ENCODE data around the gene GREM1. TPM values are rescaled to one million over a fixed set of nuclear protein-coding genes. Genes with fewer than 3 reads are reported as not detected.

The GREM1 gene
- total RNA-seq, 1 experiment from 2014 or later, result 1.1 TPM

DNA sequence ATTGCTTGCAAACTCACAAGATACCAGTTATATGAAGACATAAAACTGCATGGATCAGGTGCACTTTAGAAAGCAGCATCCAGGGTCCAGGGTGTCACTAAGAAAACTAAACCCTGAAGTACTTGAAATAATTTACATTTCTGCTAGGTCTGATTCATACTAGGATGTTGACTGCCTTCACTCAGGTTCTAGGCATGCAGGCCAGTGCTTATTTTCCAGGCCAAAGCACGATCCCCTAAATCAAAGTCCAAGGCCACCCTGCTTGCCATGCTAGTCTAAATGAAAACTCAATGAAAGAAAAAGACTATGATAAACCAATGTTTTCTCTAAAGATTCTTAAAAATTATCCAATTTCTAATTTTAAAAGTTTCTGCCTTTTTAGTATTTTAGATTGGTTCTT is 49.4 kb downstream of the GREM1 start:
- Histone ChIP-seq H4K8ac (replicated peaks; ENCODE audit: insufficient read length, low read depth, low read length) (no peak overlapping the region), H3K9me3 (ENCODE audit: control insufficient read depth, low read depth, low read length) (no peaks in the 10 kb centered on the region), H2BK120ac (ENCODE audit: low read depth, low read length, poor library complexity, severe bottlenecking) (no peak overlapping the region), H3T11ph (ENCODE audit: low read length) (no peak overlapping the region), H3K9ac (ENCODE audit: extremely low read depth, insufficient read length, low read length) (no peak overlapping the region), H2AK5ac (ENCODE audit: insufficient read length, low read length) (no peak overlapping the region), H4K20me1 (ENCODE audit: control insufficient read depth, insufficient read depth, insufficient read length) (no peaks in the 10 kb centered on the region), H3K14ac (ENCODE audit: insufficient read depth, low read length) (no peak overlapping the region), H3K4me2 (ENCODE audit: insufficient read depth, insufficient read length, low read length) (no peak overlapping the region), H3K27me3 (ENCODE audit: insufficient read depth, low read length) (no peaks in the 10 kb centered on the region), H2BK12ac (ENCODE audit: insufficient read length, low read depth, low read length) (no peak overlapping the region), H3K56ac (ENCODE audit: insufficient read length, low read depth, low read length) (no peak overlapping the region), H3K23me2 (ENCODE audit: insufficient read length, low read depth, low read length, poor library complexity, severe bottlenecking) (no peaks in the 10 kb centered on the region), H2BK15ac (ENCODE audit: low read depth, low read length) (no peak overlapping the region), H4K5ac (ENCODE audit: insufficient read length, low read depth, low read length) (no peak overlapping the region), H3K79me2 (ENCODE audit: insufficient read depth, low read length) (no peaks in the 10 kb centered on the region), H2AFZ (ENCODE audit: low read length) (no peak overlapping the region), H3K79me1 (ENCODE audit: insufficient read depth, low read depth, low read length, poor library complexity, severe bottlenecking) (no peaks in the 10 kb centered on the region), H3K4ac (ENCODE audit: low read depth, low read length) (no peak overlapping the region), H3K4me1 (ENCODE audit: insufficient read depth, low read length) (no peaks in the 10 kb centered on the region), H2BK5ac (ENCODE audit: insufficient read length, low read length) (no peak overlapping the region), H3K23ac (ENCODE audit: insufficient read length, low read depth, low read length) (no peak overlapping the region), H4K91ac (ENCODE audit: insufficient read length, low read depth, low read length) (no peak overlapping the region), H3K18ac (ENCODE audit: insufficient read length, low read depth, low read length) (no peak overlapping the region), H2BK20ac (ENCODE audit: low read depth, low read length, poor library complexity, severe bottlenecking) (no peak overlapping the region), H3K27ac (ENCODE audit: insufficient read length, low read depth, low read length) (no peak overlapping the region)
- H3K4me1 Mint-ChIP-seq, result no peaks in the 10 kb centered on the region
- H3K27ac Mint-ChIP-seq, result no peak overlapping the region
- H3K4me3 Mint-ChIP-seq, result no peak overlapping the region
- no peaks in the 10 kb centered on the region for H3K27me3 Mint-ChIP-seq (ENCODE audit: low read depth)
- TF ChIP-seq, protein P1, sequence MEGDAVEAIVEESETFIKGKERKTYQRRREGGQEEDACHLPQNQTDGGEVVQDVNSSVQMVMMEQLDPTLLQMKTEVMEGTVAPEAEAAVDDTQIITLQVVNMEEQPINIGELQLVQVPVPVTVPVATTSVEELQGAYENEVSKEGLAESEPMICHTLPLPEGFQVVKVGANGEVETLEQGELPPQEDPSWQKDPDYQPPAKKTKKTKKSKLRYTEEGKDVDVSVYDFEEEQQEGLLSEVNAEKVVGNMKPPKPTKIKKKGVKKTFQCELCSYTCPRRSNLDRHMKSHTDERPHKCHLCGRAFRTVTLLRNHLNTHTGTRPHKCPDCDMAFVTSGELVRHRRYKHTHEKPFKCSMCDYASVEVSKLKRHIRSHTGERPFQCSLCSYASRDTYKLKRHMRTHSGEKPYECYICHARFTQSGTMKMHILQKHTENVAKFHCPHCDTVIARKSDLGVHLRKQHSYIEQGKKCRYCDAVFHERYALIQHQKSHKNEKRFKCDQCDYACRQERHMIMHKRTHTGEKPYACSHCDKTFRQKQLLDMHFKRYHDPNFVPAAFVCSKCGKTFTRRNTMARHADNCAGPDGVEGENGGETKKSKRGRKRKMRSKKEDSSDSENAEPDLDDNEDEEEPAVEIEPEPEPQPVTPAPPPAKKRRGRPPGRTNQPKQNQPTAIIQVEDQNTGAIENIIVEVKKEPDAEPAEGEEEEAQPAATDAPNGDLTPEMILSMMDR (conservative IDR thresholded peaks at IDR 0.05), result no peak
- peaks cover 0 to 2% of the 10 kb centered on the region in 2 experiments; a peak in 2 of 5 replicates for H3K9me3 Mint-ChIP-seq
- no CpG with 5 or more reads among the region's 1 CpG for WGBS (ENCODE audit: extremely low coverage, insufficient read length, low lambda C conversion rate)
- peaks cover 0 to 4% (median 0%) of the 10 kb centered on the region in 3 experiments; a peak in 2 of 7 replicates for H3K36me3 Mint-ChIP-seq (ENCODE audit: insufficient read depth in 1 of 3, low read depth in 3 of 3)
- DNase-seq, result no peak

Measured in H9 (cell line).